Renal cortex interstitium (tissue), 11 donors: ENCODE measurements around the gene DPYD. TPM values are rescaled to one million over a fixed set of nuclear protein-coding genes. Genes with fewer than 3 reads are reported as not detected.

Source experiments
- DNase-seq, 11 donors: peaks; one replicate each; pipeline ENCODE4 v3.0.0-alpha.2; 2013; ENCODE audit warnings: low read depth in 9 of 11, low spot score in 4 of 11; ENCODE audit errors: extremely low read depth in 1 of 11
- polyA plus RNA-seq, 3 donors: library from polyadenylated mRNA; unstranded; fragments of 120-200 nt; gene quantifications; one replicate each; pipeline ENCODE4 v1.2.1, GENCODE V29; 2013; ENCODE audit not compliant: insufficient read length in 3 of 3

Gene DPYD
- polyA plus RNA-seq, 3 donors, result 11.6 to 13.0 (median 13.0) TPM

DNA sequence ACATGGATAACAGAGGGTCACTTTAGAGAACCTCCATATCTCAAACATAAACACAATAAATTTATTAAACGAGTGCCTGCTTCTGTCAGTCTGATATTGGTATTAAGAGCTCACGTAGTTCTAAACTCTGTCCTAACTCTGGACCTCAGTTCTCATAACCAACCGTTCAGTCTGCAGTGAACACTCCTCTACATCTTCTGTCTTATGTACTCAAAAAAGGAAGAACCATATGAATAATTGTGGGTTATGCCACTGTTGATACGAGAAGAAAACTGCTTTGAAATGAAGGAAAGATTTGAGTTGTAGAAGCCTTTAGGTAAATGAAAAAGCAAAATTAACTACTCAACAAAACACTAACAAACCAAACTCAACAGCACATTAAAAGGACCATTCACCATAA is 53.7 kb downstream of the DPYD start:
- no peak for DNase-seq

DNA sequence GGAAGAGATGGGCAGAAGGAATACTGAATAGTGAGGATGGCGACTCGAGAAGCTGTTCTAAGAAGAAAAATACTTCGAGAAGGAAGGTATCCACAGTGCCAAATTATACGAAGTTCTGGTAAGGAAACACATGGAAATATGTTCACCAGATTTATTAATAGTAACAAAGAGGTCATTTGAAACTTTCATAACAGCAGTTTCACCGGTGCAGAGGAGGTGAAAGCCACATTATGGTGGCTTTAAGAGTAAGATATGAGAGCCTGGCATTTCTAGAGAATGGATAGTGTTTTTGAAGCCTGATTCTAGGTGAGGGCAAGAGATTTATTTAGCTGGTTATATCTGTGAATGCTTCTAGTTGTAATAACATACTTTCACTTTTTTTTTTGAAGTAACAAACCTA is 56.2 kb downstream of the DPYD start:
- DNase-seq, result no peak

DNA sequence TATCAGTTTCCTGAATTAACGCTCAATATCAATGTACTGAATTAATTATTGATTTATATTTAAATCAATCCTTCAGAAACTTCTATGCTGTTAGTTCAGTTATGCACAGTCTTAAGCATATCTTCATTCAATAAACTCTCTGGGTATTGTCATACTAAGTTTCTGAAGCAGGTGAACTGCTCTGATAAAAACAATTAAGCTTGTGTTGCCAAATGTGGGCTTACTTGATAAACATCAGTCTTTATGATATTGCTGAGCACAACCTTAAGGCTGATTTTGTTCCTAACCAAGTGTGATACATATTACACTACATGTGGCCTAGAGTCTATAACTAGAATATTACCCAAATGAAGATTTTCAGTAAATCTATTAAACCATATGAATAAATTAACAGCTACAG is 67.6 kb downstream of the DPYD start:
- no peak for DNase-seq

DNA sequence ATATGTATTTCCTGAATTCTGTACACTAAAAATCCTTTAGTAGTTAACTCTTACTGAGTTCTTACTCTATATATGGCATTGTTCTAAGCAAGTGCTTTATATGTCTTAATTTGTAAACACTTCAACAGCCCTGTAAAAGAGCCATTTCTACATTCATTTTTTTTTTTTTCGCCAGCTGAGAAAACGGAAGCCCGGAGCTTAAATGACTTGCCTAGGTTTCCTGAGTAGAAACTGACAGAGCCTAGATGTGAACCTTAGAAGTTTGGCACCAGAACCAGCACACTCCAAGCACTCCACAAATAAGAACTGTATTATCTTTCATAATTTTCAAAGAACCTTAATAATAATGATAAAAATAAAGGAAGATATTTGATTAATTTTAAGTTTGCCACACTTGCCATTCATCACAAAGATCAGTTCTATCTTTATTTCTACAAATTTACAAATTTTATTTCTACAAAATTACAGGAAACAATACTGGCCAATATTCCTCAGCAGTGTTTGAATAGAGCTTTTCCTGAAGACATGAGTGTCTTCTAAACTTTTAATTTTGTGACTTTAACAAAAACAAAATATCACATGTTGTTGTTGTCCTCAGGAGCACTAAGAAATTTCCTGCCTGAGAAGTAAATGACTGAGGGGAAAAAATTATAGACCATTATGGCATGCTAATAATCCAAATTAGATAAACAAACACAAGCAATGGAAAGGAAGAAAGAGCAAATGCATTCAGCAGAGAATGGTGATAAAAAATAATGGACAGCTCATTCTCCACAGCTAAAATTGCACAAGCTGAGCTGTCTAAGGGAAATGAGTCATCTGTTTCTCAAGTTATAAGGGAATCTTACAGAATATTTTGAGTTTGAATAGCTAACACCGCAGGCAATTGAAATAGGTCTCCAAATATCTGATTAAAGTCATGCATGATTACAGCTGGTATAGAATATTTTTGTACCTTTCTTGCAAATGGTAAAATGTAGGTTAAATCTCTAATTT is 71.2 kb downstream of the DPYD start:
- peak in 5 of 11 donors; percentile 4 to 25 (median 8) for DNase-seq

DNA sequence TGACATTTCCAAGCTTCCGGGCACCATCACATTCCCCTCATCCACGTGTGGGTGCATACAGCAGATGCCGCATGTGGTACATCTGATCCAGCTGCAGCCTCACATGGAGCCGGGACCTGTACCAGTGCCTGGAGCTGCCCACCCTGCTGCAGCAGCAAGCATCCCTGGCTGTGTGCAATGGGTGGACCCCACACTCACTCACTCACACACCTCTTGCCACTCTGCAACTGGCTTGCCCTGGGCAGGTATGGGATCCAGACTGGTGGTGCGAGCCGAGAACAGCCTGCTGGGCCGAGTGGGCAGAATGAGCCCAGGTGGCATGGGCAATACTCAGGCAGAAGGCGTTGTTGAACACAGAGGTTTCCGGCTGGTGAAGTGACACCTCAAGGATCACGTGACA is 75.0 kb downstream of the DPYD start:
- DNase-seq, result no peak

DNA sequence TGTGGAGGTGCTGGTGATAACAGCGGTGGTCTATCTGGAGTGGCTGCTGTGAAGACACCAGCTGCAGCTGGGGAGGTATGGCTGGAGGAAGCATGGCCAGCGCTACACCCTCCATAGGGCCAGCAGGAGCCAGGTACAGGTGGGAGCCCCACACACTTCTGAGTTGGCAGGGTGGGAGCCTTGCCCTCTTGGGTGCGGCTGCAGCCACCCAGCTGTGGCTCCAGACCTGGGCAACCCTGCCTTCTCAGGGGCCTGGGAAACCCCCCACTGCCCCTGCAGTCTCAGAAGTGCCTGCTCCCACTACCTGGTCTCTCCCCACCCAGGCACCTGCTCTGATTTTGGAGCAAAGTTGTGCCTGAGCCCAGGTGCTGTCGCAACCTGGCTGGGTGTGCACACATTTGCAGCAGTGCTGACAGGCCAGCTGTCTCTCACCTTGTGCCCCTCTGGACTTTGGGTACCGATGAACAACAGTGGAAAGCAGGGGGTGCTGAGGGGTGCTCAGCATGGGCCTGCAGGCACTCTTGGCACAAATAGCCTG is 76.2 kb downstream of the DPYD start:
- DNase-seq, result no peak

DNA sequence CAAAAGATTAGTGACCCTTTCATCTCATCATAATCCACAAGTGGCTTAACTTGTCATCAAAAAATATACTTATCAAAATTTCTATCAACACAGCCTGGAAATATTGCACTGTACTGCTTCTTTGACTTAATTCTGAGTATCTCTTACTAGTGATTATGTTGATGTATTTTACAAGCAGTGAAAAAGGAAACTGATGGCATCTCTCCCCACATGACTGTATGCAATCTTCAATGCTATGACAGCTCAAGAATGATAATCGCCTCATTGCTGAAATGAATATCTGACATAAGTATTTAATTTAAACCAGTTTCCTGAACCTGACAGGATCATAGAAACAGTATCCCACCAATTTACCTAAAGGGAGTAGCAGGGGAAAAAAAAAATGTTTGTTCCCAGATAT is 79.5 kb downstream of the DPYD start:
- DNase-seq, result no peak

DNA sequence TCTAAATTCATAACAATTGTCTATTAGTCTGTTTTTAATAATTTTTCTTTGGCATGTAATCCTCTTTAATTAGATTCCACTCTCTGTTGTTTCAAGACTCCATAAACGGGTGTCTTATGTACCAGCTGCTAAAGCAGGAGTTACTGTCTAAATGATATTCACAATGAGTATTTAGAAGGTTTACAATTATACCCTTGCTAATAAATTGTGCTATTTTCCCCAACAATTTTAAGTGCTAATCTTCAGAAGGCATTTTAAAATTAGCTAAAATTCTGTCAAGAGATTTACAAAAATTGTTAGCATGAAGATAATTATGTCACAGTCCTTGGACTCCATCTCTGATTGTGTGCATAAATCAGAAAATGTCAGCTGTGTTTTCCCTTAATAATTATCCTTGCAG is 83.7 kb downstream of the DPYD start:
- DNase-seq, result no peak

DNA sequence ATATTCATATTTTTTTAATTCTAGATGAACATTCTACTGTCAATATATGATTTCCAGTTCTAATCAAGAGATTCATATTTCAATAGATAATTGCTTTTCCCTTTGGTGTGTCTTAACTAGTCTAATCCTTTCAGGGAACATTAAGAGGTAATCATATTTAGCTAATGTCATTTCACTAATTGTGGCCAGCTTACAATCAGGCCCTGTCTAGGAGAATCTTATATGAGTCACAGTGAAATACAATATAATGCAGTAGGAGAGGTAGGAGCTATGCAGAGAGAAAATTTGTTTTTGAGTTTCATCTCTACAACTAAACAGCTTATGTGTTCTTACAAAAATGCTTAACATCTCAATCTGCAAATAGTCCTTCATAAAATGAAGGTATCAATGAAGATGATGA is 85.9 kb downstream of the DPYD start:
- DNase-seq, result no peak

DNA sequence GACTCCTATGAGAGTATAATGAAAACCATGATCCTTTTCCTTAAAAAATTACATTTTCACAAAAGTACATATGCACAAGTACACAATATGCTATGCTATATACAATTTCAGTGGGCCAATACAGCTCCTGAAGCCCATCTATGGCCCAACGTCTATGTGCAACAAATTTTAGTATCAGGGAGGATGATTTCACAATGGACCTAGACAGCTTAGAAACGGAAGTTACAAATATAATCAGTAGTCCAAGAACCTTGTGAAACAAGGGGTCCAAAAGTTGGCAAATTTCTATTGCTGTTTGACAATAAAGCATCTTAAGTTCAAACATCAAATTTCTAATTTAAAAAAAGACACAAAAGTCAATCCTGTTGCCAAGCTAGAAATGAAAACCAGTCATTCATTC is 87.0 kb downstream of the DPYD start:
- no peak for DNase-seq

DNA sequence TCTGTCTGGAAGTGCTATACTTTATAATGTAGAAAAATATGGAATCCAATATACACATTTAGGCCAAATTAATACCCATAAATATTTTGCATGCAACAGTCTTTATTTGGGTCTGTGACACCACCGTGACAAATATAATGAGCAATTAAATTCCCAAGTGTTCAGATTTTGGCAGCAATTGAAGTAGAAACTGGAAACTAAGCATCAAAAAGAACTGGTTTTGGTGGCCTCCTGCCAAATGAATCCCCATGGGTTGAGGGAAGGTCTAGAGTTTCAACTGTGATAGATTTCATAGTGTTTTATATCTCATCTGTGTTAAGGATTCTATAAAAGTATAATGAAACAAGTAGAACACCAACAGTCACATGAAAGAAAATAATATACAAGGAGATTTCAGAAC is 88.4 kb downstream of the DPYD start:
- DNase-seq, result peak in 6 of 11 donors; percentile 7 to 38 (median 17)

DNA sequence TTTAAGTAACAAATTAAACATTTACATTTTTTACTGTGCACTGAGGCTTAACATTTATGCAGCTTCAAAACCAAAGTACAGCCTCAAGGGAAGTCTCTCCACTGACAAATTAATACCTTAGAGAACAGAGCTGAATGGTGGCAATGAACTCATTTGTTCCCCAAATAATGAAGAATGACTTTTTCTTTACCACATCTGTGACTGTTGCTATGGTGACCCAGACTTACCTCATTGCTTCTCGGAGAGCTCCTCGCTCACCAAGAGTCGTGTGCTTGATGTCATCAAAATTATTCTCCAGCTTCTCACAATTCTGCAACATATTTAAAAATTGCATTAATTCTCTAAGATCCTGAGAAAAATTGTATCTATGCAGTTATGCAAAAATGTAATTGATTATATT is 92.9 kb downstream of the DPYD start:
- DNase-seq, result no peak

DNA sequence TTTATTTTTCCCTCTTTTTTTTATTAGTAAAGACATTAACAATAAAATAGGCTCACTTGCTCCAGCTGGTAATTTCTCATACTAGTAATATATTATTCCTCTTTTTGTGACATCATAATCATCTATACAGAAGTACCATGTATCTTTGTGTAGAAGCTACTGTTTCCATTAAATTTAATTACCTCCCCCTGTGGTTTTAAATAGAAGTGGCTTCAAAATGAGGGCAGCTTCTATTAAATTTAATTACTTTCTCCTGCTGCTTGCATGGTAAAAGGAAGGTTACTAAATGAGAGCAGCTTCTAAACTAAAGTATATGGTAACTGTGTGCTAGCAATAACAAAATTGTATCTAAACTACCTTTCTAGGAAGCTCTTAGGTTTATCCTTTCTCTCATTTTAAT is 94.0 kb downstream of the DPYD start:
- DNase-seq, result no peak

DNA sequence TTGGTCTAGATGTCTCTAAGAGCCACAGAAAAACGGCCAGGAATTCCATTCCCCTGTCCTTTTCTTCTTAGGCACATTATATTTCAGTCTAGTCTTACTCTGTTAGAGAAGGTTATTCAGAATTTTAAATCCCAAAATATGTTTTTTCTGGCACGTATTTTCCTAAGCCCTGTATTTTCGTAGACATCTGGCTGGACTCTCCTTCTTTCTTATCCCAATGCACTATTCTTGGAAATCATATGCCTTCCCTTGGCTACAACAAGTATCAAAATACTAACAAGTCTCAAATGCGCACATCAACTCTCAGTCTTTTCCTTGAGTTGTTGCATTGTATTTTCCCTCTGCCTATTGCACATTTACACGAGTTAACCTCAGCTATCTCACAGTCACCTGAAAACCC is 96.2 kb downstream of the DPYD start:
- no peak for DNase-seq

DNA sequence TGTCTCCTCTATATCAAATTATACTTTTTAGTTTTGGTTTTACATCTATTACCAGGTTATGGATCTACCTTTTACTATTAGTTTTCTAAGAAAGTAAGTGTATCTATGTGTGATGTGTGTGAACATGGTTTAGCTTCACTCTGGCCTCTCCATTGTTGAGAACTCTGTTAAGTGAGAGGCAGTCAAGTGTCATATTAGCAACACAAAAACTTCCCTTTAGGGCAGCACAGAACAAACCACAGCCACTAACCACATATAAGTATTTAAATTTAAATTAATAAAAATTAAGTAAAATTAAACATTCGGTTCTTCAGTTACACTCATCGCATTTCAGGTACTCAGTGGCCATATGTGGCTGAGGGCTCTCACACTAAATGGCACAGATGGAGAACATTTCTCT is 96.6 kb downstream of the DPYD start:
- no peak for DNase-seq

DNA sequence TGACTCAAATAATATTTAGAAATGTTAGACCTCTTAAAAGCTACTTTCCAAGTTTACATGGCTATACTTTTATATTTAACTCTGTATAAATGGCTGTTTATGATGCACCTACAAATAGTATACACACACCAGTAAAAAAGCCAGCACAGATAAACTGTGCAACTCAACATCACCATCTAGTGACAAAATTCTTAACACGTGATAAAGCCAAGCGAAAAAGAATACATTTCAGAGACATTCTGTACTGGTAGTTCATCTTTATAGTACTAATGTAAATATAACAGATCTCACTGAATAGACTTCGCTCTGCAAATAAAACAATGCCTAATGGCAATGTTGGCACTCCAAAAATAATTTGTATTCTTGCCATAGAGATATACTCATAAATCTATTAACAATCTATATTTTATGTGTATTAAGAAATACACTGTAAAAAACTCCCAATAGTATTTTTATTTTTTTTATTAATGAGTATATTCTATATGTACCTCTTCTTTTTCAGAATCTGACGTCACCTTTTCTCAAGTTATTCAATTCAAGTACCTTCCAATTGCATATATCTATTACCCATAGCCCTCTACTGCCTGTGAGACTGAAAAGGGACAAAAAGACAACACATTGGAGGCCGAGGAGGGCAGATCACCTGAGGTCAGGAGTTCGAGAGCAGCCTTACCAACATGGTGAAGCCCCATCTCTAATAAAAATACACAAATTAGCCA is 100.2 kb downstream of the DPYD start:
- peak in 4 of 11 donors; percentile 5 to 28 (median 14) for DNase-seq

DNA sequence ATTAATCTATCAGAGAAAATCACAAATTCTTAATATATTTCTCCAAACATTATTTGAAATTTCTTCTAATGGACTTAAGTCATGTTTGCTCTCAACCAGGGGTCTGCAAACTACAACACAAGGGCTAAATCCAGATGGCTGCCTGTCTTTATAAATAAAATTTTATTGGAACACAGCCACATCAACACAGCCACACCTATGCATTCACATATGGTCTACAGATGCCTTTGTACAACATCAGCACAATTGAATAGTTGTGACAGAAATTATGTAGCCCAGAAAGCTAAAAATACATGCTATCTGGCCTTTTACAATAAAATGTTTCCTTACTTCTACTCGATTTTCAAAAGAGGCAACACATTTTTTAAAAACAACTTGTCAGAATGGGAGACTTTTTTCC is 103.9 kb downstream of the DPYD start:
- no peak for DNase-seq

DNA sequence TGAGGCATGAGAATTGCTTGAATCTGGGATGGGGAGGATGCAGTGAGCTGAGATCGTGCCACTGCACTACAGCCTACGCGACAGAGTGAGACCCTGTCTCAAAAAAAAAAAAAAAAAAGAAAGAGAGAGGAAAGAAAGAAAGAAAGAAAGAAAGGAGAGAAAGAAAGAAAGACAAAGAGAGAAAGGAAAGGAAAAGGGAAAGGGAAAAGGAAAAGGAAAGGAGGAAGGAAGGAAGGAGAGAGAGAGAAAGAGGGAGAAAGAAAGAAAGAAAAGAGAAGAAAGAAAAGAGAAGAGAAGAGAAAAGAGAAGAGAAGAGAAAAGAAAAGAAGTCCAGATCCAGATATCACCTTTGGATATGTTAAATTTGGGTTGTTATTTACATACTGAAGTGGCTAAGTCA is 106.0 kb downstream of the DPYD start:
- DNase-seq, result no peak

DNA sequence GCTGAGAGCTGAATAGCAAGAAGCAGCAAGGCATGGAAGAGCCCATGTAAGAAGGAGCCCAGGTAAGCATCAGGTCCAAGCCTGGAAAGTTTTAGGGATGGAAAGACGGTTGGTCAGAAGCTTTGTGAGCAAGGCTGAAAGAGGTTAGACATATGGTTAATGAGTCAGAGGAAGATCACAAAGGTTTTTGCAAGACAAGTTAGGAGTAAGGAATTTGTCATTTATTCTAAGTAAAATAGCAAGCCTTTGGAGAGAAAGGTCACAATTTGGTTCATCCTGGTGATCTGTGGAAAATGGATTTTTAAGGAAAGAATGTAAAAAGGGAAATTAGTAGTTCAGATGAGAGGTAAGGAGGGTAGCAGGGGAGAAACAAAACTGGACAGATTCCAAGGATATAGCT is 106.7 kb downstream of the DPYD start:
- no peak for DNase-seq

DNA sequence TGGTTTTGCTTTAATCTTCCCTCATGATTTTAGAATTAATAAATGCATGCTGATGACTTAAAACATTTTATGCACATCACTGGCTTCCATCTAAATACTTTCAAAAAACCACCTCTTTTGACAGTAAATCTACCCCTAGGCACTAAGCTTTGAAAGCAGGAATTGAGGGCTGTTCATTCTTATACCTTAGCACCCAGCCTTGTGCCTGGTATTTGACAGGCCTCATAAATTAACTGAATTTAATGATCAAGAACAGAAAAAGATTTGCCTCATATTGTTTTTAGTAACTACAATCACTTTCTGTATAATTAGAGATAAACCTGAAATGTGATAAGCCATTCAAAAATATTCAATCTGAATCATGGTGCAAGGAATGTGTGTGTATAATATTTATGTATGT is 108.8 kb downstream of the DPYD start:
- DNase-seq, result no peak
